Brain microvascular endothelial cell (primary cell): ENCODE results near the gene TMEM19.

ENCODE experiments used
- DNase-seq: peaks from one replicate; pipeline ENCODE4 v3.0.0-alpha.2; 2020
- H3K27ac ChIP-seq: fragments of 250-450 bp; sonication (Bioruptor Pico); 2 replicates; pipeline ENCODE4 v1.5.1; 2020; ENCODE audit warnings: mild to moderate bottlenecking, moderate library complexity
- H3K27me3 ChIP-seq: fragments of 250-450 bp; sonication (Bioruptor Pico); replicated peaks from 2 replicates; pipeline ENCODE4 v1.5.1; 2020; ENCODE audit warnings: mild to moderate bottlenecking
- H3K36me3 ChIP-seq: fragments of 250-450 bp; sonication (Bioruptor Pico); replicated peaks from 2 replicates; pipeline ENCODE4 v1.5.1; 2020; ENCODE audit warnings: mild to moderate bottlenecking
- H3K4me3 ChIP-seq: 2 replicates; pipeline ENCODE4 v1.5.1; 2011; ENCODE audit warnings: low read depth, mild to moderate bottlenecking, control low read depth, low read length, moderate library complexity
- in situ Hi-C: cut with HindIII; loops from 2 replicates; pipeline ENCODE4 v1.10.0; 2017; ENCODE audit warnings: low sequenced_read_pairs, low pct_ligation_motif_present
- TF ChIP-seq, protein P1 (sequence below): IDR thresholded peaks from 2 replicates; pipeline ENCODE4 v1.5.1; 2011; ENCODE audit warnings: low read depth, mild to moderate bottlenecking, moderate library complexity, low read length, control low read depth, inconsistent platforms; ENCODE audit errors: missing control alignments

TMEM19 gene

DNA sequence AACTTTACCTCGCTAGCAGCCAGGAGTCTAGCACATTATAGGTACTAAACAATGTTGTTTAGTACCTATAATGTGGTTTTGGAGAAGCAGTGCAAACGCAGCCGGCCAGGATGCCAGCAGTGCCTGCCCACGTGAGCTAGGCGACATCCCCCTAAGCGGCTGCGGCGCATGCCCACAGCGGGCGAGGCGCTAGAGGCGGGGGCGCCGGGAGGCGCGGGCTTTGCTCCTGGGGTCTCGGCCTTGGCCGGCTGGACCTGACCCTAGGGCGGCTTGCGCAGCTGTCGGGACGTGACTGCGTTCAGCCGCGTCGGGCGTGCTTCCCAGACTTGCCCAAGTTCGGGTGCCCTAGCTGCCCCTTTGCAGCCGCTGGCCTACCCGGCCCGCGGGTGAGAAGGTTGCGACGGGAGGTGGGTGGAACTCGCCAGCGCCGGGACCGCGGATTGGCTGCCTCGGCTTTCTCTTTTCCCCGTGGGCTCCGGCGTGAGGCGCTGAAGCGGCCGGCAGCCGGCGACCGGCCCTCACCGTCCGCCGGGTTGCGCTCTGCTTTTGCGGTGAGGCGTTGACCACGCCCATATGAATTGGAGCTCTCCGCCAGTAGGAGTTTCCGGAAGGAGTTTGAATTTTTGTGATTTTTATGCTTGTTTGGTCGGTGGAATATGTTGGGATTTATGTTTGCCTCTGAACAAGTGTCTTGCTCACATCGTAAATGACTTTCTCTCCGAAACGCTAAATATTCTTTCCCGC lies at the start of gene TMEM19:
TMEM19 (plus strand) TSS at position 169 of the 744 bp plus-strand sequence. CDS start 599 bp downstream, outside the sequence.
- TF ChIP-seq, protein P1, sequence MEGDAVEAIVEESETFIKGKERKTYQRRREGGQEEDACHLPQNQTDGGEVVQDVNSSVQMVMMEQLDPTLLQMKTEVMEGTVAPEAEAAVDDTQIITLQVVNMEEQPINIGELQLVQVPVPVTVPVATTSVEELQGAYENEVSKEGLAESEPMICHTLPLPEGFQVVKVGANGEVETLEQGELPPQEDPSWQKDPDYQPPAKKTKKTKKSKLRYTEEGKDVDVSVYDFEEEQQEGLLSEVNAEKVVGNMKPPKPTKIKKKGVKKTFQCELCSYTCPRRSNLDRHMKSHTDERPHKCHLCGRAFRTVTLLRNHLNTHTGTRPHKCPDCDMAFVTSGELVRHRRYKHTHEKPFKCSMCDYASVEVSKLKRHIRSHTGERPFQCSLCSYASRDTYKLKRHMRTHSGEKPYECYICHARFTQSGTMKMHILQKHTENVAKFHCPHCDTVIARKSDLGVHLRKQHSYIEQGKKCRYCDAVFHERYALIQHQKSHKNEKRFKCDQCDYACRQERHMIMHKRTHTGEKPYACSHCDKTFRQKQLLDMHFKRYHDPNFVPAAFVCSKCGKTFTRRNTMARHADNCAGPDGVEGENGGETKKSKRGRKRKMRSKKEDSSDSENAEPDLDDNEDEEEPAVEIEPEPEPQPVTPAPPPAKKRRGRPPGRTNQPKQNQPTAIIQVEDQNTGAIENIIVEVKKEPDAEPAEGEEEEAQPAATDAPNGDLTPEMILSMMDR: peak; percentile 23
- Histone ChIP-seq H3K4me3 (peak within 1 kb of the TSS; percentile 84), H3K27ac (peak within 1 kb of the TSS; percentile 76)

DNA sequence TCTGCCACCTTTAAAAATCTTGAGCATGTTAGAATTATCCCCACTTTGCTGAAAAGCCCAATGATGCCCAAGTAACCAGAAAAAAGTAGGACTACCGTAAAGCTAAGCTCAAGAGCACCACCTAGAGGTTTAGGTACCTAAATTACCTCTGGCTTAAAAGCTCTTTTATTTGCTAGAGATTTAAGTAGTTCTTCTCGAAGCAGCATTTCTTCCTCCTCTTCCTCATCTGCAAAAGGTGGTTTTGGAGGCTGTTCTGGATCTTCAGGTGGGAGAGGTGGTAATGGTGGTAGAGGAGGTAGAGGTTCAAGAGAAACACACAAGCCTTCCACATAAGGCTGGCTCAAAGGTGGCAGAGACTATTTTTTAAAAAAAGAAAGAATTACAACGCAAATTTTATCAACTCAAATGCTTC lies 49.2 kb upstream of the TMEM19 start:
- H3K36me3 ChIP-seq: peaks cover 74% of the 10 kb centered on the region
- H3K4me3 ChIP-seq: no peak overlapping the region
- H3K27me3 ChIP-seq: no peaks in the 10 kb centered on the region
- TF ChIP-seq, protein P1: peak; percentile 77
- in situ Hi-C loops: no loop called here
- H3K27ac ChIP-seq: no peak overlapping the region
- peak; percentile 35 for DNase-seq

More for the DNA sequence above, at the start of gene TMEM19:
- in situ Hi-C loops: no loop called here
- no peaks in the 10 kb centered on the region for H3K27me3 ChIP-seq
- no peaks in the 10 kb centered on the region for H3K36me3 ChIP-seq
- DNase-seq: peak; percentile 85

DNA sequence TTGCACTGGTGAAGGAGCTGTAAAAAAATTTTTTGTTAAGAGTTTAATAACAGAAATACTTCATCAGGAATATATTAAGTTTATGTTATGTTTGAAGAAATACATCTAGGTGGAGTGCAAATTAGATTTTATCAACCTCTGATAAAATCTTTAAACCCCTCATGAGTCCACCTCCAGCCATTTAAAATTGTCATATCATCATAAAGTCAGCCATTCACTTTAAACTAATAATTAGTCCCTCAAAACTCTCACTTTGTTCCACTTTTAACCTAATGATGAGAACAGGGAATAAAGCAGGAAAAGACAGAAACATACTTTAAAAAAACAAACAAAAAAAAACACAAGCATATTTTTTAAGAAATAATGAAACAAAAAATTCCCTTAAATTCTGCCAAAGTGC lies 47.4 kb upstream of the TMEM19 start:
- DNase-seq: no peak
- in situ Hi-C loops: no loop called here
- TF ChIP-seq, protein P1: no peak
- no peak overlapping the region for H3K27ac ChIP-seq
- H3K4me3 ChIP-seq: no peak overlapping the region
- no peaks in the 10 kb centered on the region for H3K27me3 ChIP-seq
- peaks cover 72% of the 10 kb centered on the region for H3K36me3 ChIP-seq

DNA sequence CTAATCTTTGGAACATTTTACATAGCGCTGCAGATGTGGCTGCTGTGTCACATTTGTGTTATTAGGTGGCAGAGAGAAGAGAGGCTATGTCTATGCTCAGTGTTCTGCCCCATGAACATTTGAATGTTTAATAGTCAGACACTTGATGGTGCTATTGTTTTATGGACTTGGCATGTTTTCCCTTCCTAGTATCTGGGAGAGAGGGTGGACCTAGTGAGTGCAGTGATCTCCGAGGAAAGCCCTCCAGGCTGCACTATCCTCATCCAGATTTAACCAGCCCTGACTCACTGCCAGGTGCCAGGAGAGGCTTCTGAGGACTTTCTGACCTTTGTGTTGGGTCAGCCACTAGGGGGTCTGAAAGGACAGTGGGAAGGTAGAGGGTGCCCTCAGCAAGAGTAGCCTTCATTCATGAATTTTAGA lies 46.5 kb upstream of the TMEM19 start:
- H3K27me3 ChIP-seq: no peaks in the 10 kb centered on the region
- H3K4me3 ChIP-seq: no peak overlapping the region
- in situ Hi-C loops: no loop called here
- no peak overlapping the region for H3K27ac ChIP-seq
- DNase-seq: no peak
- H3K36me3 ChIP-seq: peaks cover 72% of the 10 kb centered on the region
- TF ChIP-seq, protein P1: peak; percentile 28

DNA sequence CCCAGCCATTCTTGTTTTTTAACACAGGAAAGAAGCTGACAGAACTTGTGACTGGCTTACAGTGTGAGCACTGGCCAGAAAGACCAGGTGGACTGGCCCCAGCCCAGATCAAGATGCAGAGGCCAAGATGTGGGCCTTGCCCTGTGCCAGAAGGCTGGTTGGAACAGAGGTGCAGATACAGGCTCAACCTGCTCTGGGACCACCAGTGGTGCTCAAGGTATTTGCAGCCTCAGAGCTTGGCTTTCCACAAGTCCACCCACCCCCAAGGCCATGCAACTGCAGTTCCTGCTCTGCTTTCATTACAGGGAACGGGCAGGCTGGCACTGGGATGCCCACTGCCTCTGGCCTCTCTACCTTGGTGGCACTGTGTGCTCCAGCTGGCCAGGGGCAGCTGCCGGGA lies 45.6 kb upstream of the TMEM19 start:
- in situ Hi-C loops: no loop called here
- H3K4me3 ChIP-seq: no peak overlapping the region
- no peak for DNase-seq
- TF ChIP-seq, protein P1: no peak
- no peak overlapping the region for H3K27ac ChIP-seq
- peaks cover 74% of the 10 kb centered on the region for H3K36me3 ChIP-seq
- H3K27me3 ChIP-seq: no peaks in the 10 kb centered on the region
